Activated CD4-positive, alpha-beta T cell treated with anti-CD3 and anti-CD28 coated beads for 36 hours (primary cell): ENCODE measurements around the gene RAB40B. TPM values are rescaled to one million over a fixed set of nuclear protein-coding genes. Genes with fewer than 3 reads are reported as not detected.
A peak's percentile ranks its signal among the peaks of the same experiment; 100 is the strongest.

ENCODE experiments used
- ATAC-seq: fragments of 200-7000 bp; cut with Tn5 transposase; one replicate; pipeline ENCODE4 v1.10.0; 2021; ENCODE audit warnings: mild to moderate bottlenecking, moderate library complexity
- CTCF ChIA-PET: fragments of 350-600 bp; sonication (Branson Sonifier 250); formaldehyde crosslinking; loops from one replicate; lab custom pipeline; 2021; ENCODE audit warnings: antibody characterized with exemption; lab: Charles Lee
- POLR2A ChIA-PET: fragments of 350-600 bp; sonication (Branson Sonifier 250); formaldehyde crosslinking; loops from one replicate; lab custom pipeline; 2021; ENCODE audit warnings: antibody characterized with exemption, inconsistent platforms; lab: Charles Lee
- DNase-seq: peaks from one replicate; pipeline ENCODE4 v3.0.0-alpha.2; 2020
- H3K27ac Mint-ChIP-seq: one replicate; pipeline ENCODE4 v1.8.0; 2021; ENCODE audit warnings: mixed read lengths
- H3K27me3 Mint-ChIP-seq: one replicate; pipeline ENCODE4 v1.8.0; 2021; ENCODE audit warnings: mixed read lengths
- H3K36me3 Mint-ChIP-seq: one replicate; pipeline ENCODE4 v1.8.0; 2021; ENCODE audit warnings: low read depth, mixed read lengths
- H3K4me1 Mint-ChIP-seq: one replicate; pipeline ENCODE4 v1.8.0; 2021; ENCODE audit warnings: mixed read lengths
- H3K4me3 Mint-ChIP-seq: one replicate; pipeline ENCODE4 v1.8.0; 2021; ENCODE audit warnings: mild to moderate bottlenecking, moderate library complexity, mixed read lengths
- H3K9me3 Mint-ChIP-seq: one replicate; pipeline ENCODE4 v1.8.0; 2021; ENCODE audit warnings: low read depth, mixed read lengths
- intact Hi-C, 2 experiments: fragments of 100-400 bp; cut with DNase I in 1 of 2; cut with micrococcal nuclease in 1 of 2; formaldehyde crosslinking; loops; one replicate each; pipeline versions ENCODE4 v1.14.2 to v1.15.1; 2022 to 2024; cut with DNase I, micrococcal nuclease
- total RNA-seq, 2 experiments: library from RNA; stranded (reverse); gene quantifications; one replicate each; pipeline ENCODE4 v1.2.3, GENCODE V29; 2021

The RAB40B gene
- total RNA-seq, 2 experiments from 2014 or later, result 3.2 to 4.1 TPM

GRCh38 chr17:82710499-82711232 is 12.2 kb upstream of the RAB40B start:
- Mint-ChIP-seq H3K4me3 (no peak overlapping the region), H3K4me1 (peaks cover 7% of the 10 kb centered on the region), H3K9me3 (no peaks in the 10 kb centered on the region), H3K27ac (no peak overlapping the region), H3K36me3 (no peaks in the 10 kb centered on the region), H3K27me3 (no peaks in the 10 kb centered on the region)
- ATAC-seq (no peak), DNase-seq (no peak)
- ChIA-PET CTCF (no interaction called here), POLR2A (no interaction called here)
- intact Hi-C loops, result no loop called here

GRCh38 chr17:82709676-82710498 is 11.4 kb upstream of the RAB40B start:
- CTCF ChIA-PET, result no interaction called here
- POLR2A ChIA-PET, result no interaction called here
- Mint-ChIP-seq H3K27me3 (no peaks in the 10 kb centered on the region), H3K36me3 (no peaks in the 10 kb centered on the region), H3K9me3 (no peaks in the 10 kb centered on the region), H3K4me3 (no peak overlapping the region), H3K27ac (no peak overlapping the region), H3K4me1 (peaks cover 6% of the 10 kb centered on the region)
- intact Hi-C loops, result no loop called here
- no peak for ATAC-seq
- no peak for DNase-seq

DNA sequence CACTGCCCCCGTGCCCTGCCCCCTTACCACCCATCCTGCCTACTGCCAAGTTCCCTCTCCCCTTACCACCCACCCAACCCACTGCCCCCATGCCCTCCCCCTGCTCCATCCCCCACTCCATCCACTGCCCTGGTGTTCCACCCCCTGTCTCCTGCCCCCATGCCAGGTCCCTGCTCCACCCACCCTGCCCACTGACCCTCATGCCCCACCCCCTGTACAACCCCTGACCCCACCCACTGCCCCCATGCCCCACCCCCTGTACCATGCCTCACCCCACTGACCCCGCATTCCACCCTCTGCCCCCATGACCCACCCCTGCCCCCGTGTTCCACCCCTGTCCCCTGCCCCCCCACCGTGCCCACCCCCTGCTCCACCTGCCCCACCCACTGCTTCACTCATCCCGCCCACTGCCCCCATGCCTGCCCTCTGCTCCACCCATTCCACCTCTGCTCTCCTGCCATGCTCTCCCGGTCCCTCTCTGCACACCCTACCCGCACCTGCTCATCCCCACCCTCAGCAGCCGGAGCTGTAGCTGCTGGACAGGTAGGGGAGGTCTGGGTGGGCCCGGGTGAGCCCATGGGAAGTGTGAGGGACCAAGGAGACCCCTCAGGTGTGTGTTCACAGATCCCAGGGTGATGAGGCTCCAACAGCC is 10.7 kb upstream of the RAB40B start:
- DNase-seq, result no peak

DNA sequence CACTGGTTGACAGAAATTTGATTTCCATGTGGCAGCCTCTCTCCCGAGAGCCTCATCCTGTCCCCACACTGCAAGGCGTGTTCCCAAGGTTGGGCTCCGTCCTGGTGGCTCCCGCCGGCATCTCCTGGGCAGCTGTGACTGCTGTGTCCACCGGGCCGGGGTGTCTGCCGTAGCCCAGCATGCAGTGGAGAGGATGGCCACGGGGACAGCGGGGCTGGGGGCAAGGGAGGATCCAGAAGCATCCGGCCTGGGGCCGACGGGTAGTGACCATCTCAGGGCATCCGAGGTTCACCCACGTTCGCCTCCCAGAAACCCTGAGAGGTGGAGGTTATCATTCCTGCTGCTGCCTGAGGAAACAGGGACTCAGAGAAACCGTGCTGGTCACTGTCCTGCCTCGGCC is 7.3 kb upstream of the RAB40B start:
- DNase-seq (no peak), ATAC-seq (no peak)
- Mint-ChIP-seq H3K36me3 (no peaks in the 10 kb centered on the region), H3K4me1 (peaks cover 6% of the 10 kb centered on the region), H3K27me3 (no peaks in the 10 kb centered on the region), H3K9me3 (no peaks in the 10 kb centered on the region), H3K4me3 (no peak overlapping the region), H3K27ac (no peak overlapping the region)
- ChIA-PET CTCF (no interaction called here), POLR2A (no interaction called here)
- intact Hi-C loops, result no loop called here

More for the DNA sequence above, 10.7 kb upstream of the RAB40B start:
- peaks cover 6% of the 10 kb centered on the region for H3K4me1 Mint-ChIP-seq
- H3K9me3 Mint-ChIP-seq, result no peaks in the 10 kb centered on the region
- no peak overlapping the region for H3K4me3 Mint-ChIP-seq
- no peaks in the 10 kb centered on the region for H3K27me3 Mint-ChIP-seq
- ChIA-PET POLR2A (no interaction called here), CTCF (no interaction called here)
- intact Hi-C loops, result no loop called here
- no peak overlapping the region for H3K27ac Mint-ChIP-seq
- ATAC-seq, result no peak
- H3K36me3 Mint-ChIP-seq, result no peaks in the 10 kb centered on the region

DNA sequence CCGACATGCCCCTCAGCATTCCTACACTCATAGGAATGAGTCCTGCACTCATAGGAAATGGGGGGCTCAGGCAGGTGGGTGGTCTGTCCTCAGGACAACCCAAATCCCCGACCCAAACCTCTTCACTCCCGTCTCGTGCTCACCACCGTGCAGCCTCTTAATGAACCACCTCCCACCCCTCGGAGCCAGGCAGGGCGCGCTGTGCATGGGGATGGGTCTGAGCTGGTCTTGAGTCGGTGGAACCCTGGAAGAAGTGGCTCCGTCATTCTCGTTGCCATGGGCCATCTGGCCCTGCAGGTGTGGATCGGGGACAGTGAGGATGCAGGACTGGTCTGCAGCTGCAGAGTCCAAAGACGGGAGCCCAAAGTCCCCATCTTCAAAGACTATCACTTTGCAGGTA is 6.4 kb upstream of the RAB40B start:
- Mint-ChIP-seq H3K4me3 (no peak overlapping the region), H3K4me1 (peaks cover 6% of the 10 kb centered on the region), H3K36me3 (no peaks in the 10 kb centered on the region), H3K27ac (no peak overlapping the region), H3K9me3 (no peaks in the 10 kb centered on the region), H3K27me3 (no peaks in the 10 kb centered on the region)
- ChIA-PET CTCF (interaction anchor here (0.6 kb wide), 1 partner anchor 77 kb away, joined by 3 read pairs; no protein-coding TSS in a partner anchor), POLR2A (no interaction called here)
- ATAC-seq (no peak), DNase-seq (no peak)
- intact Hi-C loops, result no loop called here

- Mint-ChIP-seq H3K27ac (no peak overlapping the region), H3K9me3 (no peaks in the 10 kb centered on the region), H3K4me1 (peaks cover 9% of the 10 kb centered on the region), H3K4me3 (no peak overlapping the region), H3K27me3 (no peaks in the 10 kb centered on the region), H3K36me3 (no peaks in the 10 kb centered on the region)
- CTCF ChIA-PET, result interaction anchor here (0.6 to 0.7 kb wide), 2 partner anchors 12 to 77 kb away, joined by 3 read pairs; no protein-coding TSS in a partner anchor
- POLR2A ChIA-PET, result no interaction called here
- intact Hi-C loops, result no loop called here
- no peak for DNase-seq
- no peak for ATAC-seq
Observed at GRCh38 chr17:82703935-82704865, 5.7 kb upstream of the RAB40B start.

DNA sequence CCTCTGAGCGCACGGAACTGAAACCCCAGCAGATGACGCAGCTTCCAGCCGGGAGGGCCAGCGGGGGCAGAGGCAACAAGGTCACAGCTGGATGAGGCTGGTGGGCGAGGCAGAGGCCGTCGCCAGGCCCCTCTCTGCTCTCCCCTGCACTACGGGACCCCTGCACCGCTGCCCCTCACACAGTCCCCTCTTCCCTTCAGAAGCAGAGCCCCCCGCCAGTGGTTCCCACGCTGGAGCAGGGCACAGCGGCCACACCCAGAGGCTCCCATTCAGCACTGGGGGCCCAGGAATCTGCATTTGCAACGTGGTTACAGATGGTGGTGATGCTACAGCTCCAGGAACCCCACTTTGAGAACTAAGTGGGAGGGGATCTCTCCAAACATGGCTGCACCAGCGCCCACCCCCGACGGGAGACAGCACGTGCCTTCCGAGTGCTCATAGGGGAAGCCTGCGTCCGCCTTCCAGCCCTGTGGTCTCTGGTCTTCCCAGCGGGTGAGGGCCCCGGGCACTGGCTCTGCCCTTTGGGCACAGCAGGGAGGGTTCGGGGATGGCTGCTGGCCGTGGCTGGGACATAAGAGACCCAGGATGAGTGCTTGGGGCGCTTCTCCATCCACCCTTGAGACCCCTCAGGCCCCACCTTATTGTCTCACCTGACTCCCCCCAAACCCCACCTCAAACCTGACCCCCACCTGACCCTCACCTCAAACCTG is 4.7 kb upstream of the RAB40B start:
- H3K36me3 Mint-ChIP-seq, result no peaks in the 10 kb centered on the region
- intact Hi-C loops, result no loop called here
- ATAC-seq (no peak), DNase-seq (no peak)
- H3K4me3 Mint-ChIP-seq, result no peak overlapping the region
- ChIA-PET CTCF (no interaction called here), POLR2A (no interaction called here)
- peaks cover 10% of the 10 kb centered on the region for H3K4me1 Mint-ChIP-seq
- H3K27me3 Mint-ChIP-seq, result no peaks in the 10 kb centered on the region
- no peaks in the 10 kb centered on the region for H3K9me3 Mint-ChIP-seq
- H3K27ac Mint-ChIP-seq, result no peak overlapping the region

- CTCF ChIA-PET, result no interaction called here
- Mint-ChIP-seq H3K27me3 (no peaks in the 10 kb centered on the region), H3K27ac (no peak overlapping the region), H3K4me3 (no peak overlapping the region), H3K36me3 (no peaks in the 10 kb centered on the region), H3K9me3 (no peaks in the 10 kb centered on the region), H3K4me1 (peaks cover 5% of the 10 kb centered on the region)
- POLR2A ChIA-PET, result interaction anchor here (0.6 kb wide), 1 partner anchor 13 kb away, joined by 3 read pairs; no protein-coding TSS in a partner anchor
- ATAC-seq, result no peak
- intact Hi-C loops, result no loop called here
- no peak for DNase-seq
Observed at GRCh38 chr17:82702231-82702927, 3.9 kb upstream of the RAB40B start.

- Mint-ChIP-seq H3K4me1 (peaks cover 10% of the 10 kb centered on the region), H3K27ac (no peak overlapping the region), H3K36me3 (peaks cover 5% of the 10 kb centered on the region), H3K9me3 (peaks cover 3% of the 10 kb centered on the region), H3K27me3 (peaks cover 3% of the 10 kb centered on the region), H3K4me3 (peak overlapping the region; percentile 67)
- ChIA-PET CTCF (interaction anchor here (0.7 kb wide), 1 partner anchor 127 kb away, joined by 3 read pairs; no protein-coding TSS in a partner anchor), POLR2A (no interaction called here)
- ATAC-seq, result no peak
- DNase-seq, result no peak
- intact Hi-C loops, result loop anchor here in 1 of 2 experiments (5.0 kb wide), 2 partner anchors 247 to 787 kb away; partner anchors contain the start of genes CYBC1 and PCYT2
Observed at GRCh38 chr17:82699551-82699950, 1.1 kb upstream of the RAB40B start.

- ATAC-seq (no peak), DNase-seq (no peak)
- CTCF ChIA-PET, result interaction anchor here (1.0 kb wide), 1 partner anchor 56 kb away, joined by 3 read pairs; no protein-coding TSS in a partner anchor
- peaks cover 8% of the 10 kb centered on the region for H3K36me3 Mint-ChIP-seq
- peaks cover 10% of the 10 kb centered on the region for H3K4me1 Mint-ChIP-seq
- intact Hi-C loops, result loop anchor here (1.0 to 5.0 kb wide), 6 partner anchors 17 to 787 kb away; partner anchors contain the start of genes WDR45B (in 2 of the 2), CYBC1 (in 1 of the 2), FN3KRP (in 1 of the 2) and PCYT2 (in 1 of the 2)
- peak overlapping the region; percentile 51 for H3K27ac Mint-ChIP-seq
- H3K4me3 Mint-ChIP-seq, result peak overlapping the region; percentile 67
- POLR2A ChIA-PET, result no interaction called here
- peaks cover 6% of the 10 kb centered on the region for H3K9me3 Mint-ChIP-seq
- H3K27me3 Mint-ChIP-seq, result peaks cover 3% of the 10 kb centered on the region
Observed at GRCh38 chr17:82698974-82699442, 510 bp upstream of the RAB40B start.
